ENCODE results near the gene LRCOL1. TPM values are rescaled to one million over a fixed set of nuclear protein-coding genes. Genes with fewer than 3 reads are reported as not detected.

LRCOL1 gene
- total and polyA plus RNA-seq, 9 donors = 0.11 to 0.71 (median 0.63) TPM; not detected in 5

GRCh38 chr12:132620899-132621656 is 10.7 kb upstream of the LRCOL1 start:
- TF ChIP-seq EP300 (IDR thresholded peaks at IDR 0.05) (no peak), CTCF (IDR thresholded peaks at IDR 0.05) (no peak), POLR2A (IDR thresholded peaks at IDR 0.05) (no peak)
- no peaks in the 10 kb centered on the region for H3K36me3 ChIP-seq
- H3K27ac ChIP-seq = no peak overlapping the region
- no peak overlapping the region for H3K4me3 ChIP-seq
- intact Hi-C loops (cut with DNase I) = loop anchor here in 1 of 4 donors (10.0 kb wide), 1 partner anchor 466 kb away; no protein-coding TSS in a partner anchor
- peaks cover 15% of the 10 kb centered on the region for H3K4me1 ChIP-seq (ENCODE audit: insufficient read depth)
- H3K9me3 ChIP-seq = peaks cover 0 to 12% of the 10 kb centered on the region in 2 donors
- peaks cover 9% of the 10 kb centered on the region for H3K27me3 ChIP-seq
- no peak for DNase-seq
- 86 to 92% (median 88%) methylated on average over 25 to 28 of the region's 28 CpGs for whole genome bisulfite sequencing, 3 donors

GRCh38 chr12:132620113-132620898 is 9.9 kb upstream of the LRCOL1 start:
- no peak overlapping the region for H3K27ac ChIP-seq
- H3K4me1 ChIP-seq (ENCODE audit: insufficient read depth) = peaks cover 15% of the 10 kb centered on the region
- intact Hi-C loops (cut with DNase I) = loop anchor here in 1 of 4 donors (10.0 kb wide), 1 partner anchor 466 kb away; no protein-coding TSS in a partner anchor
- peaks cover 9% of the 10 kb centered on the region for H3K27me3 ChIP-seq
- peaks cover 0 to 12% of the 10 kb centered on the region in 2 donors for H3K9me3 ChIP-seq
- 66 to 82% (median 77%) methylated on average over 28 to 29 of the region's 29 CpGs for WGBS, 3 donors
- no peaks in the 10 kb centered on the region for H3K36me3 ChIP-seq
- TF ChIP-seq POLR2A (IDR thresholded peaks at IDR 0.05) (no peak), EP300 (IDR thresholded peaks at IDR 0.05) (no peak), CTCF (IDR thresholded peaks at IDR 0.05) (no peak)
- peak in 1 of 5 donors; percentile 27 for DNase-seq
- H3K4me3 ChIP-seq = no peak overlapping the region

GRCh38 chr12:132619386-132620112 is 9.2 kb upstream of the LRCOL1 start:
- Histone ChIP-seq H3K4me1 (ENCODE audit: insufficient read depth) (peaks cover 15% of the 10 kb centered on the region), H3K27ac (no peak overlapping the region), H3K4me3 (no peak overlapping the region), H3K27me3 (peaks cover 9% of the 10 kb centered on the region), H3K36me3 (no peaks in the 10 kb centered on the region), H3K9me3 (peaks cover 0 to 12% of the 10 kb centered on the region in 2 donors)
- TF ChIP-seq CTCF (IDR thresholded peaks at IDR 0.05) (no peak), EP300 (IDR thresholded peaks at IDR 0.05) (no peak), POLR2A (IDR thresholded peaks at IDR 0.05) (no peak)
- DNase-seq = peak in 1 of 5 donors; percentile 31
- WGBS, 3 donors = 16 to 20% (median 19%) methylated on average over 38 to 53 of the region's 53 CpGs
- intact Hi-C loops (cut with DNase I) = loop anchor here in 2 of 4 donors (5.0 to 10.0 kb wide), 3 partner anchors 195 to 465 kb away; no protein-coding TSS in a partner anchor

GRCh38 chr12:132619071-132619385 is 8.6 kb upstream of the LRCOL1 start:
- Histone ChIP-seq H3K27me3 (peaks cover 9% of the 10 kb centered on the region), H3K4me1 (ENCODE audit: insufficient read depth) (peaks cover 15% of the 10 kb centered on the region), H3K36me3 (no peaks in the 10 kb centered on the region), H3K27ac (no peak overlapping the region), H3K9me3 (peaks cover 0 to 12% of the 10 kb centered on the region in 2 donors), H3K4me3 (no peak overlapping the region)
- WGBS, 3 donors = 0 to 9% (median 5%) methylated on average over 1 to 28 of the region's 28 CpGs
- intact Hi-C loops (cut with DNase I) = loop anchor here in 2 of 4 donors (5.0 to 10.0 kb wide), 2 partner anchors 194 to 207 kb away; no protein-coding TSS in a partner anchor
- no peak for DNase-seq
- no peak for TF ChIP-seq CTCF (IDR thresholded peaks at IDR 0.05)
- TF ChIP-seq EP300 (IDR thresholded peaks at IDR 0.05) = no peak
- no peak for TF ChIP-seq POLR2A (IDR thresholded peaks at IDR 0.05)
